NCI-H345 treated with DMSO at 0.1 percent for 48 hours (cell line): ENCODE data around the gene FBXO17.
"Not testable (repeated sequence)": the region's sequence is repeated elsewhere in the genome, so short reads cannot be mapped to it uniquely, and the experiment has no call there.

ENCODE experiments used
- DNase-seq: peaks from one replicate; lab custom pipeline; 2025; ENCODE audit not compliant: unreplicated experiment; lab: John Stamatoyannopoulos, UW

FBXO17 gene, protein sequence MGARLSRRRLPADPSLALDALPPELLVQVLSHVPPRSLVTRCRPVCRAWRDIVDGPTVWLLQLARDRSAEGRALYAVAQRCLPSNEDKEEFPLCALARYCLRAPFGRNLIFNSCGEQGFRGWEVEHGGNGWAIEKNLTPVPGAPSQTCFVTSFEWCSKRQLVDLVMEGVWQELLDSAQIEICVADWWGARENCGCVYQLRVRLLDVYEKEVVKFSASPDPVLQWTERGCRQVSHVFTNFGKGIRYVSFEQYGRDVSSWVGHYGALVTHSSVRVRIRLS

DNA sequence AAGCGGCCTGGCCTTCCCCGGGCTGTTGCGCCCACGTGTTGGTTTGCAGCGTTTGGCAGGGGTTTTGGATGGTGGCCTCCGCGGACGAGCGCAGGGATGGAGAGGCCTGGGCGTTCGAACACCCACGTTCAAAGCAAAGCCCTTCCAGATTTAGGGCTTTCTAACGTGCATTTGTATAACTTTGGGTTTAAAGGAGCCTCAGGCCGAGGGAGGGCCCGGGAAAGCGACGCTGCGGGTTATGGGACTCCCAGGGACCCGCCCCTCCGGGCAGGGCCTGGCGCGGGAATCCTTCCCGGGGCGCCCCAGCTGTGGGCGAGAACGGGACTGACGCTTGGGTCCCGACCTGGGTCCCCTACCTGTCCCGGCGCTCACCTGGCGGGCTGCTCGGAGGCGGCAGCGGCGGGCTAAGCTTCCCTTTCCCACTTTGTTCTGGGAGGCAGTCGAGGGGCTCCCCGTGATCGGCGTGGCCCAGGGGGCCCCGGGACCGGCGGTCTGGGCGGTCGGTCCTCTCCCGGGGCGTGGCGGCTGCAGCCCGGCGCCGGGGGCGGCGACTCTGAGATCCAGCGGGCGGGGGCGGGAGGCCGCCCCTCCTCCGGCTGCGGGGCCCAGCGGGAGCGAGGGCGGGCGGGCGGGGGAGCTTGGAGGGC, at the start of gene FBXO17:
FBXO17 (minus strand) TSS at position 529 of the 647 bp plus-strand sequence. CDS start 25,423 bp downstream, outside the sequence.
- DNase-seq, result no peak

DNA sequence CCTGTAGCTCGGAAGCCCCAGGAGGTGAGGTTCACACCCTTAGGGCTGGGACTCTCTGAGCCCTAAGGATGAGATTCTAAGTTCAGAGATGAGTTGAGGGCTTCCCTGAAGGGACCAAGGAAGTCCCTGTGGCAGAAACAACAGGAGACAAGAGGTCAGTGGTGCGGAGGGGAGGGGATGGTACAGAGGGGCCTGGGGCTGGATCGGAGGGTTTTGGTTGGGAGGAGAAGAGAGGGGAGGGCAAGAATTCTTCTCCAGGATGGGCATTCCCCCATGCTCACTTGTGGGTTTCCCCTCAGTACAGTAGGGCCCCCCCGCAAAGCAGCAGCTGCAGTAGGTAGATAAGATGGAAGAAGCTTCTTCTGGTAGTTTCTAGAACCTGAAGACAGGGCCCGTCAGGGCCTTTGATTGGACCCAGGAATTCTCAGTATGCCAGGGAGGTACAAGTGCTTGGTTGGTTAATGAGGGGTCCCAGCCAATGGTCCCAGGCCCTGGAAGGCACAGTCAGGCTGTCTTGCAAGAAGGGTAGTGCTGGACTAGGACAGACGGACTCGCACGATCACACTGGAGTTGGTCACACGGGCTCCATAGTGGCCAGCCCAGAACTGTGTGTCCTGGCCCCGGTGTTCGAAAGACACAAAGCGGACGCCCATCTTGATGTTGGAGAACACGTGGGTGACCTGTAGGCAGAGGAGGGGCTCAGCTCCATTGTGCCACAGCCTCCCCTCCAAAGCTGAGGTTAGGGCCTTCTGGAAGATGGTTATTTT, 49.5 kb upstream of the FBXO17 start:
- no peak for DNase-seq

DNA sequence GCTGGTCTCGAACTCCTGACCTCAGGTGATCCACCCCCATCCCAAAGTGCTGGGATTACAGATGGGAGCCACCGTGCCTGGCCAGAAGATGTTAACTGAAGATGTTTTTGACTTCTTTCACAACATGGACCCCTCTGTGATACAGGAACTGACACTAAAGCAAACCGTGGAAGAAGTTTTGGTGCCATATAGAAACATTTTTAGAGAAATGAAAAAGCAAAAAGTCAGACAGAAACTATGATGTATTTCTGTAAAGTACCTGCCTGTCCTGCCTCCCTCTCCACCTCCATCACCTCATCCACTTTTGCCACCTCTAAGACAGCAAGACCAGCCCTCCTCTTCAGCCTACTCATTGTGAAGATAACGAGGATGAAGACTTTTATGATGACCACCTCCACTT, 45.5 kb upstream of the FBXO17 start:
- DNase-seq, result no peak

DNA sequence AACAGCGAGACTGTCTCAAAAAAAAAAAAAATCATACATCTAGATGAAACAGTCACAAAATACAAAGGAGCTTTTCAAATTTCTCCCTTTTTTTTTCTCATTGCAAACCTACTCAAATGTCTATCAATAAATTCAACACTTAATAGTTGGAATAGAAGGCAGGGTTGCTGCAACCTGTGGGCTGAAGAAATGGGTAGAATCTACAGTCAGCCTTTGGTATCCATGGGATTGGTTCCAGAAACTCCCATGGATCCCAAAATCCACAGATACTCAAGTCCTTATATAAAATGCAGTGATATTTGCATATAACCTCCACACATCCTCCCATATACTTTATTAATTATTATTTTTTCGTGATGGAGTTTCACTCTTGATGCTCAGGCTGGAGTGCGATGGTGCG, 42.1 kb upstream of the FBXO17 start:
- no peak for DNase-seq

DNA sequence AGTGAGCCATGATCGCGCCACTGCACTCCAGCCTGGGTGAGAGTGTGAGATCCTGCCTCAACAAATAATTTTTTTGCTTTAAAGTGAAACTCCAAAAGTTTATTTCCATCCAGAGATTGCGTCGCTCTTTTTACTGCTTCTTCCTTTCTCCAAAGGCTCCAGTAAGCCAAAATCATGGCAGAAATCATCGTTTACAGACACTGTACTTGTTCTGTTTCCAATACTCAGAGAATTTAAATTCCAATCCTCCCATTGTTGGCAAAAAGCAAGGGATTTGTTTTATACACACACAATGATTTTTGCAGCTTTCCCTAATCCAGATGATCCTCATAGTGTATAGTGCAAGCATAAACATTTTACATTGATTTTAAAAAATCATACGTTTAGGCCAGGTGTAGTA, 41.5 kb upstream of the FBXO17 start:
- no peak for DNase-seq

DNA sequence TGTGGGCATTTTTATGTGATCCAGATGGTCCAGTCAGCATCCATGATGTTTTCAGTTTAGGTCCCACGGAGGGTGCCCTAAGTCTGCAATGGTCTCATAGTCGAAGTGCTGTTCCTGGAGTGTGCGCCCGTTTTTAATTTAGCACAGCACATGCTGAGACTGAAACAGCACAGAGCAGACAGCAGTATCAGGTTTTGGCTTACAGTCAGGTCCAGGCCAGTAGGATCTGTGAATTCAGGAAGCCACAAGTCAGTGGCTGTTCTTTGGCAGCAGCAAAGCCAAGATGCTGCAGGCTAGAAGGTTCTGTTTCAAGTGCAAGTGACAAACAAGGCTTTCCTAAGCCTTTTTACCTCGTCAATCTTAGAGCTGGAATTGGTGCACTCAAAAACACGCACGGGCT, 38.5 kb upstream of the FBXO17 start:
- no peak for DNase-seq

DNA sequence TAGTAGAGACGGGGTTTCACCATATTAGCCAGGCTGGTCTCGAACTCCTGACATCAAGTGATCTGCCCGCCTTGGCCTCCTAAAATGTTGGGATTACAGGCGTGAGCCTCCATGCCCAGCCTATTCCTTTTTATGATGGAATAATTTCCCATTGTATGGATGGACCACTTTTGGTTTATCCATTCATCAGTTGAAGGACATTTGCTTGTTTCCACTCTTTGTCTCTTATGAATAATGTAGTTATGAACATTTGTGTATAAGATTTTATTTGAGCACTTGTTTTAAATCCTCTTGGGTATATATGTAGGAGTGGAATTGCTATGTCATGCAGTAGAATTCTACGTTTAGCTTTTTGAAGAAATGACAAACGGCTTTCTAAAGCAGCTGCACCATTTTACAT, 33.5 kb upstream of the FBXO17 start:
- DNase-seq, result no peak

DNA sequence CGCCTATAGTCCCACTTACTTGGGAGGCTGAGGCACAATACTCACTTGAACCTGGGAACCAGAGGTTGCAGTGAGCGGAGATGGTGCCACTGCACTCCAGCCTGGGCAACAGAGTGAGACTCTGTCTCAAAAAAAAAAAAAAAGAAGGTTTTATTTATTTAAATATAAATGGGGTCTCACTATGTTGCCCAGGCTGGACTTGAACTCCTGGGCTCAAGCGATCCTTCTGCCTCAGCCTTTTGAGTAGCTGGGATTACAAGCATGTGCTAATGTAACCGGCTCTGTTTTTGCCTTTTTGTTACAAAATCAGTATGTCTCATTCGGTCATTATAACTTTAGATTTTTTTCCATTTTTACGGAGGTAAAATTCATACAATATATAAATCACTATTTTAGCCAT, 32.6 kb upstream of the FBXO17 start:
- no peak for DNase-seq

DNA sequence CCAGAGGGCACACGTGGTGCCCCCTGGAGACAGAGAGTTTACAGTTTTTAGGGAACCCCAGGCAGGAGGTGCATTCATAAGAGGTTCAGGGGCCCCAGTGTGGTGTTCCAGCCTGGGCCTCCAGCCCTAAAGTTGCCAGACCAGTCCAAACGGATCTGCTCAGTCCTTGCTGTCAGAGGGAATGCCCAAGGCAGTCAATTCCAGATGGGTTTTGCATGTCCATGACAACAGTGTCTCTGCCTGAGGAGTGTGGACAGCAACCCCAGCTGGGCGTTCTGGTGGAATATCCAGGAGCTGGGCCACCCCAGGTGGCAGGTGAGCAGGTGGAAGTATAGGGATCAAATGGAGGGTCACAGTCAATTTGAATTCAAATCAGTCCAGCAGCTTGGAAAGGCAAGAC, 31.6 kb upstream of the FBXO17 start:
- peak; percentile 62 for DNase-seq

DNA sequence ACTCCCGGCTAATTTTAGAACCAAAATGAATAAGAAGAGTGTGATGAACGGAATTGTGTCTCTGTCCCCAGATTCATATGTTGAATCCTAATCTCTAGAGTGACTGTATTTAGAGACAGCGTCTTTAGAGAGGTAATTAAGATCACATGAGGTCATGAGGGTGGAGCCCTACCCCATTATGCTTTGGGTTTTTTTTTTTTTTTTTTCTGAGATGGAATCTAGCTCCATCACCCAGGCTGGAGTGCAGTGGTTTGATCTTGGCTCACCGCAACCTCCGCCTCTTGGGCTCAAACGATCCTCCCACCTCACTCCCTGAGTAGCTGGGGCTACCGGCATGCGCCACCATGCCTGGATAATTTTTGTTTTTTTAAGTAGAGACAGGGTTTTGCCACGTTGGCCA, 28.9 kb upstream of the FBXO17 start:
- DNase-seq, result no peak

DNA sequence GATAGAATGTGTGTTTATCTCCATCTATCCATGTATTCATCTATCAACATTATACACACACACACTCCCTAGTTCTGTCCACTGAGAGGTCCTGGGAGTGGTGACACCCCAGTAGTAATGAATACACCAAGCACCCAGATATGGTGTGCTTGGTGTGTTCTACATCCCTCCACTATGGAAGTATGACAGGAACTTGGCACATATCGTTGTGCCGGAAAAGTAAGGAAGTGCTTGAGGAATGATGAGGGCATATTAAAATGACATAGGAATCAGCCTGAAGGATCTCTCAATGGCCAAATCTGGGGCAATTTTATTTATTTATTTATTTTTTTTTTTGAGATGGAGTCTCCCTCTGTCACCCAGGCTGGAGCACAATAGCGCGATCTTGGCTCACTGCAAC, 28.3 kb upstream of the FBXO17 start:
- DNase-seq, result no peak

DNA sequence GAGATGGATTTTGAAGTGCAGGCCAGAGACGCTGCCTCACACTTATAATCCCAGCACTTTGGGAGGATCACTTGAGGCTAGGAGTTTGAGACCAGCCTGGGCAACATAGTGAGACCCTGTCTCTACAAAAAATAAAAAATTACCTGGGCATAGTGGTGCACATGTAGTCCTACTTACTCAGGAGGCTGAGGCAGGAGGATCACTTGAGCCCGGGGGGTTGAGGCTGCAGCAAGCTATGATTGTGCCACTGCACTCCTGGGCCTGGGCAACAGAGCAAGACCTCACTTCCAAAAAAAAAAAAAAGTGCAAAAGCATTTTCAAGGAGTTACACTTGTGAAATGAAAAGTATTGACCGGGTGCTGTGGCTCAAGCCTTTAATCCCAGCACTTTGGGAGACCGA, 27.6 kb upstream of the FBXO17 start:
- DNase-seq, result no peak

DNA sequence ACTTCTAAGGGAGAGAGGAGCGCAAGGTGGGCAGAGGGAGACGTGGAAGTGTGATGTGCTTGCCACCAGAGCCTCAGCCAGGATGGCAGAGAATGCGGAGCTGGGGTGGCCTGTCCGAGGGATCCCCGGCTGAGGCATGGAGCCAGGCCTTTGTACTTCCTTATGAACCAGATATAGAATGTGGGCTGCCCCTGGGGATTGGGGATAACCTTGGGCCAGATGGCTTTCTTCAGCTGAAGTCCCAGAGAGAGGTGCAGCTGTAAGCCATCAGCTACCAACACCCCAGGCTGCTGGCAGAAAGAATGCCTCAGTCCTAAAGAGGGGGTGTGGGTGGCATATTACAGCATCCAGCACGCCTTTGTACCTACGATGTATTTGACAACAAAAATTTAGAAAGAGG, 25.5 kb upstream of the FBXO17 start:
- DNase-seq, result no peak

DNA sequence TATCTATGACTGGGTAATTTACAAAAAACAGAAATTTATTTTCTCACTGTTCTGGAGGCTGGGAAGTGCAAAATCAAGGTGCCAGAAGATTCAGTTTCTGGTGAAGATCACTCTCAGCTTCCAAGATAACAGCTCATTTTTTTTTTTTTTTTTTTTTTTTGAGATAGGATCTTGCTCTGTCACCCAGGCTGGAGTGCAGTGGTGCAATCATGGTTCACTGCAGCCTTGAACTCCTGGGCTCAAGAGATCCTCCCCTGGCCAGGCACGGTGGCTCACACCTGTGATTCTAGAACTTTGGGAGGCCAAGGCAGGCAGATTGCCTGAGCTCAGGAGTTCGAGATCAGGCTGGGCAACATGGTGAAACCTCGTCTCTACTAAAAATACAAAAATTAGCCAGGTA, 22.0 kb upstream of the FBXO17 start:
- DNase-seq, result not testable (repeated sequence)

DNA sequence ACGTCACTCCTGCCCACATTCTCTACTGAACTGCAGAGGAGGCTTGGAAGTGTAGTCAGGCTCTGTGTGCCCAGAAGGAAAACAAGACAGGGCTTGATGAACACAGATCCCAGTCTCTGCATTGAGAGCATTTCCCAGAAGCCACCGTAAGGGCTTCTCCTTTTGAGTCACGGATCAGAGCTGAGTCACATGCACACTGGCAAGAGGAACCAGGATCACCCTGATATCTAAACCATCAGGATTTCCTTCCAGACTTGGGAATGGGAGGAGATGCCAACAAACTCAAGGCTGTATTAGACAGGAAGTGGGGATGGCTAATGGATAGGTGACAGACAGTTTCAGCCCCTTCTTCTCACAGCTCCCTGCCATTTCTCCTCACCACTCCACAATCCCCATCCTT, 17.7 kb upstream of the FBXO17 start:
- no peak for DNase-seq

DNA sequence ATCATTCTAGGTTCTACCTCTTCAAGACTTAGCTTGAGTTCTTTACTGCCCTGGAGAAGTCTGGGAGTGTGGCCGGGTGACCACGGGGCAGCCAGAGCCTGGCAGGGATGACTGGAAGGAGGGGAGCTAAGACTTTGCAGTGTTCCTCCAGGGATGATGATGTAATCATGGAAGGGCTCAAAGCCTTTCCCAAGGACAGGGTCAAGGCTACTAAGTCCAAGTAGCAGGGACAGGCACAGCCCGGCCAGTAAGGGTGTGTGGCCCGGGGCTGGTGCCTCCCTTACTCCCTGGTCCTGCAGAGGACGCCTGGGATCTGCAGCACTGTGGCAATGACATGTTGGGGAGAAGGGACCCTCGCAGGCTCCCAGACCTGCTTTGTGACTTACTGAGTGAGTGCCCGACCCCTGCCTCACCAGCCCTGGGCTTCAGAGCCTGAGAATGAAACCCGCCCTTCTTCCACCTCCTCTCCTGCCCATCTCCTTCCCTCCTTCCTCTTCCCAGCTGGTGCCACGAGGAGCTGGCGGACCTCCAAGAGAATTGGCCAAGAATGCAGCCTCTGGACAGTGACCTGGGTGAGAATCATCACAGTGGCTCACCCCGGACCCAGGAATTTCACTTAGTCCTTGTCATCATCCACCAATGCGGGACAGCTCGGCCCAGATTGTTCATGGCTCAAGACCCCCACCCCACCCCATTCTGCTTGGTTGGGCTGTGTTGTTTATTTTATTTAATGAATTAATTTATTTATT, 15.6 kb upstream of the FBXO17 start:
- no peak for DNase-seq

DNA sequence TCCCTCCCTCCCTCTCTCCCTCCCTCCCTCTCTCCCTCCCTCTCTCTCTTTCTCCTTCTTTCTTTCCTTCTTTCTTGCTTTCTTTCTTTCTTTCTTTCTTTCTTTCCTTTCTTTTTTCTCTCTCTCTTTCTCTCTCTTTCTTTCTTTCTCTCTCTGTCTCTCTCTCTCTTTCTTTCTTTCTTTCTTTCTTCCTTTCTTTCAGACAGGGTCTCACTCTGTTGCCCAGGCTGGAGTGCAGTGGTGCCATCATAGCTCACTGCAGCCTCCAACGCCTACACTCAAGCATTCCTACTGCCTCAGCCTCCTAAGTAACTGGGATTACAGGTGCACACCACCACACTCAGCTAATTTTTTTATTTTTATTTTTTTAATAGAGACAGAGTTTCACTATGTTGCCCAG, 14.1 kb upstream of the FBXO17 start:
- not testable (repeated sequence) for DNase-seq

DNA sequence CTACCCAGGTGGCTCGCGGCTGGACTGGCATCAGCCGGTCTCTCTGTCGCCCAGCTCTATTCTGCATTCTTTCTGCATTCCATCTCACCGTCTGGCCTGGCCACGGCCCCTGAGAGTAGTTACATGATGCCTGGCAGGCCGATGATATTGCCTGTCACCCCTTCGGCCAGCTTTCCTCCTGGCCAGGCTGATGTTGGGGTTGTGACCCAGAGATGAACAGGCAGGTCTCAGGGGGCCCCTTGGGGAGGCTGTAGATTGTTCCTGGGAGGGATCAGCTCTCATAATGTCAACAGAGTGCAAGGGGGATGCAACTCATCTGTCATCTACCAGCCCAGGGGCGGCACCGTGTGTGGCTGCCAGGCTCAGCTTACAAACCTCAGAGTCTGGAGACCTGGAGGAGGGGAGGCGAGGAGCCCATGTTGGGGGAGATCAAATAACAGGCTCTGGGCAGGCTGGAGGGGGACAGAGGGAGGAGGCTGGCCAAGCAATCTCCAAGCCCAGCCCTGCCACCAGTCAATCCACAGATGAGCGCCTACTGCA, 13.6 kb upstream of the FBXO17 start:
- DNase-seq, result no peak

DNA sequence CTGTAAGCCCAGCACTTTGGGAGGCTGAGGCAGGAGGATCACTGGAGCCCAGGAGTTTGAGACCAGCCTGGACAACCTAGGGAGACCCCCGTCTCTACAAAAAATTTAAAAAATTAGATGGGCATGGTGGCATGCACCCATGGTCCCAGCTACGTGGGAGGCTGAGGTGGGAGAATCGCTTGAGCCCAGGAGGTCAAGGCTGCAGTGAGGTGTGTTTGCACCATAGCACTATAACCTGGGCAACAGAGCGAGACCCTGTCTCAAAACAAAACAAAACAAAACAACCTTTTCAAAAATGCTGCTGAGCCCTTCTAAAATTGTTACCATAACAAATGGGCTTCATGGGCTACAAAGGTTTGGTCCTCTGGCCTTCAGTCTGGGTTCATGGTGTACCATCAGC, 13.1 kb upstream of the FBXO17 start:
- not testable (repeated sequence) for DNase-seq

DNA sequence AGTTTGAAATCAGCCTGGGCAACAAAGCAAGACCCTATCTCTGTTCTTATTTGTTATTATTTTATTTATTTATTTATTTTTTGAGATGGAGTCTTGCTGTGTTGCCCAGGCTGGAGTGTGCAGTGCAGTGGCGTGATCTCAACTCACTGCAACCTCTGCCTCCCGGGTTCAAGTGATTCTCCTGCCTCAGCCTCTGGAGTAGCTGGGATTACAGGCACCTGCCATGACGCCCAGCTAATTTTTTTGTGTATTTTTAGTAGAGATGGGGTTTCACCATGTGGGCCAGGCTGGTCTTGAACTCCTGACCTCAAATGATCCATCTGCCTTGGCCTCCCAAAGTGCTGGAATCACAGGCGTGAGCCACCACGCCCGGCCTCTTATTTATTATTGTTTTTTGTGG, 12.2 kb upstream of the FBXO17 start:
- not testable (repeated sequence) for DNase-seq

DNA sequence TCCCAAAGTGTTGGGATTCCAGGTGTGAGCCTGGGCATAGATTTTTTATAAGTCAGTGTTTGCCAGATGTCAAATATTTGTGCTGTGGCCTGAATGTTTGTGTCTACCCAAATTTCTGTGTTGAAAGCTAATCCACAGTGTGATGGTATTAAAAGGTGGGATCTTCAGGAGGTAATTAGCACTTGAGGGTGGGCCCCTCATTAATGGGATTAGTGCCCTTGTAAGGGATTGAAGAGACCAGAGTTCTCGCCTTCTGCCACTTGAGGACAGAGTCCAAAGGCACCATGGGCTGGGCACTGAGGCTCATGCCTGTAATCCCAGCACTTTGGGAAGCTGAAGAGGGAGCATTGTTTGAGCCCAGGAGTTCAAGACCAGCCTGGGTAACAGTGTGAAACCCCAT, 9.7 kb upstream of the FBXO17 start:
- no peak for DNase-seq
